ENCODE results near the gene PDE4D.
"Not testable (repeated sequence)": the region's sequence is repeated elsewhere in the genome, so short reads cannot be mapped to it uniquely, and the experiment has no call there.

Gene PDE4D

DNA sequence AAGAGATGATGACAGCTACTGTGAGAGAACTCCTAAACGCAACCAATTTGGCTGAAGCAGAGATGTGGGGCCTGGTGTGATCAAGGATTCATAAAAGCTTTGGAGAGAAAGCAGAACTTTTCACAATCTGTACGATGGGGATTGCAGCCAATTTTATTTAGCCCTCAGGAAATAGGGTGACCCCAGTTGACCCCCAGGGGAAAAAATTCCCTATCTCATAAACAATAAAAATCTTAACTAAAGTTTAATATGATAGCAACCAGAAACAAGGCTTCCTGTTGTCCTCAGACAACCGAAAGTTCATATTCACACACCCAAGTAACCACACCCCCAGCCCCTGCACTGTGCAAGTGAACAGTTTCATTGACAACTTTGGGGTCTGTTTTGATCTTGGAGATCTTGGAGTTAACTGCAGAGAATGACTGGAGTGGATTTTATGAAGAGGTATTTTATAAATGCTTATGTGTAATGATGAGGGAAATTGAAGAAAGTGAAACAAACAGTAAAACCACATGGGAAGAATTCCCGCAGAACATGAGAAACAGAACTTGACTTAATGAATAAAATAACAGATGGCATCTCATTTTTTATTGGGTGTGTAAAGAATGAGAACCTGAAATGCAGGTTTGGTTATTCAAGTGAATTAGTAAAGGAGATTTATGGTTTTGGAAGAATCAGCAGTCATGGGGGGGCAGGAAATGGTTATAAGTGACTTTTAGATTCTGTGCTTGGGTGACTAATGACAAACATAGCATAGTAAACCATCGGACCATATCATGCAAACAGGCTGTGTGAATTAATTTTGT, 94.5 kb downstream of the PDE4D start:
- DNase-seq: peak; percentile 25

DNA sequence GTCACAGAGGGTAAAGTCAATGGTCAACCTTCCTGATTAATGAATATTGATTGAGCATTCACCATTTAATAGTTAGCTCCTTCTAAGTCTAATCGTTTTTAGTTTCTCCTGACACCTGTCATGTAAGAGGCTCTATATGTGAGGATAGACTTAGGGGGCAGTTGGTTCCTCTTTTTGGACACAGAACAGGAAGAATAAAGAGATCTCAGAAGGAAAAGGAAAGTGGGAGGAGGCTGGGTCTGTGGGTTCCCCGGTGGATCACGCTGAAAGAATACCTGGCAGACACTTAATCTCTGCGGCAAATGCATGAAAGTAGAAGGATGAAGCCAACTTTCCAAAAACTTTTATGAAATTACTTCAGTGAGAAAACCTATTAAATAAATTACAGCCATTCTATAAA, 98.4 kb downstream of the PDE4D start:
- no peak for DNase-seq

DNA sequence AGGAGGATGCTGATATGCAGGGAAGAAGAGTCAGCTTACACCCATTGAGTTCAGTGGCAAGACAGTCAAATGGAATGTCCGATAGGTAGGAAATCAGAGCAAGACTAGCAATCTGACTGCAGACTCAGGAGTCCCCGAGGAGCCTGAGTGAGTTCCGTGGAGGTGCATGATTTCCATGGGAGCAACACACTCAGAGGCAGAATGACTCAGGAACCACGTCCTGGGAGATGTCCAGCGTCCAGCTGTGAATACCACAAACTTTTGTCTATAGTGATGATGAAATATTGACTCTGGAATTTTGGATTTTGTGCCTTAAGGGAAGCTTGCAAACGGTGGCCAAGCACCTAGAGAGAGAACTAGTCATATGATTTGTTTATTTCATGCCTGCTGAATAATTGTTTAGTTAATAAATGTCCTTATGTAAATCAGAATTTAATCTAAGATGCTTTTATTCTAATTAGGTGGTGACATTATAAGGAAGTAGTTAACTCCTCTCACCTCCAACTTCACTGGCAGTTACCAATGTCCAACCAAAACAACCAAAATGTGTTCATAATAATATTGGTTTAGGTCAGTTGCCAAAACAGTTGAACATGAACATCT, 100.4 kb downstream of the PDE4D start:
- DNase-seq: no peak

DNA sequence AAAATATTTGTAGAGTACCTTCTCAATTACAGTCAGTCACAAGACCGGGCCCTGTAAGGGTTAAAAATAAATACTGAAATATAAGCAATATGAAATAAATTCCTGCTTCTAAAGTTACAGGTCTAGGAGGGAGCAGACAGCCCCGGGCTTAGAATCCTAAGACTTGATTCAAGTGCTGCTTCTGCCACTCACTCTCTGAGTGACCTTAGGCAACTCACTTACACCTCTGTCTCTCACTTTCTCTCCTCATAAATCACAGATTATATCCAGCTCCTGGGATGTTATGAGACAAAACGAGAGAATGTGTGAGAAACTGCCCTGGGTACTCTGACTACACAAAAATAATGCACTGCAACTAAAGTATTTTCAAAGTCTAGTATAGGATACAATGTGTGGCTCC, 101.9 kb downstream of the PDE4D start:
- DNase-seq: no peak

DNA sequence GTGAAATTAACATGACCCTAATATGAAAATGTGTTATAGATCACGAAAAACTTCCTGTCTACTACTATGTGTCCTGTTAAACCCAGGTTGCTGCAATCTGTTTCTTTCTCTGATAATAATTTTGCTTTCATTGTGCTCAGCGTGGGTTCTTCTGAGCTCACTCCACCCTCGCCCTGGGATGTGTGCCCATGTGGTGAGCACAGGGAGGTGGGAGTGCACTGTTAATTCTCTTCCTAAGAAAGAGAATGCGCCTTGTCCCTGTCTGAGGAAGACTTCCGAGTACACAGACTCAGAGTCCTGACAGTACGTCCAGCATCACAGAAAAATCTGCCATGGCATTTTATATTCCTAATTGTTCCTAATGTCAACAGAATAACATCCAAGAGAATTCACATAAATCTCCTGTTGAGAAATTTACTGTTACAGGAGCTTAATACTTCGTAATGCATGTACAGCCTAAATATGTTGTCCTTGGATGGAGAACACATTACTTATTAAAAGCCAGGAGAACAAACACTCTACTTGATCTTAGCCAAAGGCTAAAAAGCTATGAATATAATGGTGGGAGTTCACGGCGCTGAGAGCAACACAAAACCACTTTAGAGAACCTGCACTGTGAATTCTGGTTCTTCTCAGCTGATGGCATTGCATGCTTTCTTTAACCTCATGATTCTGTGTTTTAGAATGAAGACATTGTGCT, 102.6 kb downstream of the PDE4D start:
- no peak for DNase-seq

DNA sequence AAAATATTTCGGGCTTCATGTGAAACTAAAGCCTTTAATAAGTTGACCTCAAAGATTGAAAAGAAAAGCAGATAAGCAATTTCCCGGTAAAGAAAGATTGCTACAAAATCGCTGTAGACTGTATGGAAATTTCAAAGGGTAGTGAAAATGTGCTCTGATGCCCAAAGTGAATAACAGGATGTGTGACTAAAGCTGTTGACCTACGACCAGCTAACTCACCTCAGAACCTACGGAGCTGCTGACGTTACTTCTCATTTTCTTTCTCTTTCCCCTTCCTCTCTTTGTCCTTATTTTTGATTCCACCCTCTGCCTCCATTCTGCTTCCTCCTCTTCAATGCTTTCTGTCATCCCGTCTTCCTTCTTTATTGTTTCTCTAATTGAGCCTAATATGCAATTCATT, 103.2 kb downstream of the PDE4D start:
- no peak for DNase-seq

DNA sequence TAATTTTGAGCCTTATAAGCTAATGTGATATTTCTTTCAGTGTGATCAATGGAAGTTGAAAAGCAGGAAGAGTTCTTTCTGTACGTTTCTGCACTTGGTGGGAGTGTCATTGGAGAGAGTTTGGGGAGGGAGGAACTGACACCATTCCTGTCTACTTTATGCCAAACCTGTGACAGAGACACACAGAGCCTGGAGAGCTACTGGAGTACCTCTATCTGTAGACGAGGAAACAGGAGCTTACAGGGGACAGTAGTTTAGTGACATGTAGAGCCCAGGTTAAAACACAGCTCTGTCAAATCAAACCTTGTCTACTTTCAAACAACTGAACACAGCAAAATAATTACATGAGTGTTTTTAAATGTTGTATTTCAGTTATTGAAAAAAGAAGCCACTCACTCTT, 103.6 kb downstream of the PDE4D start:
- DNase-seq: no peak

DNA sequence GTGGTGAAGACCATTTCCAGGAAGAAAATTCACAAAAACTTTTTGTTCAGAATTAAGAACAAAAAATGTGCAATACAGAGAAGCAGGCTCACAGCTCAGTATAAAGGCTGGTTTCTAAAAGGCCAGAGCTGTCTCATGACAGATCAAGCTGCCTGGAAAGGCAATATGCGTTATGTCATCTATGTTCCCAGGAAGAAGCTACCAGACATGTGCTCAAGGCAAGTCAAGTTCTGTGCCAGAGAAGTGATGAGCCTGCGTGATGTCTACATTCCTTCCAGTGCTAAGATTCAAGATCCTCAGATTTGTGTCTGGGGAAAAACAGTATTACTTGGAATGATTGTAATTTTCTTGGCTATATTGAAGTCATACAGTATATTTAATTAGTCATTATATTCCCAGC, 104.3 kb downstream of the PDE4D start:
- no peak for DNase-seq

DNA sequence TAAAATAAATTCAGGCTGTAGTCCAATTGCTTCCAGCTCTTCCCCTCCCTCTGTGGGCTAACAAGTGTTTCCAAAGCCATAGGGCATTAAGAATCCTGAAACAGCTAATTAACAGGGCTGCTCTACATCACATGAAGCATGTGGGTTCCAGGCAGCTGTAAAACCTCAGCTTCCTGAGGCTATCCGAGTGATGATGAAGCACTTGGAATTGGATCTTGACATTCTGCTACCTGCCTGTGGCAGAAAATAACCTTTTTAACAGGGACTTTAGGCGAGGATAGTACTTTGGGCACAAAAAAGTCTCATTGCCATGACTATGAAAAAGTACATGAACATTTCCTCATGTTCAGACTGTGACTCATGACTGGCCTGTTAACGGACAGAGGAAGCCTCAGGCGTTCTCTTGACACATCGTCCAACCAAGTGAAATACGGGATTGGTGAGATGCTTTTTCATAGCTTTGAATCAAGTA, 107.2 kb downstream of the PDE4D start:
- no peak for DNase-seq

DNA sequence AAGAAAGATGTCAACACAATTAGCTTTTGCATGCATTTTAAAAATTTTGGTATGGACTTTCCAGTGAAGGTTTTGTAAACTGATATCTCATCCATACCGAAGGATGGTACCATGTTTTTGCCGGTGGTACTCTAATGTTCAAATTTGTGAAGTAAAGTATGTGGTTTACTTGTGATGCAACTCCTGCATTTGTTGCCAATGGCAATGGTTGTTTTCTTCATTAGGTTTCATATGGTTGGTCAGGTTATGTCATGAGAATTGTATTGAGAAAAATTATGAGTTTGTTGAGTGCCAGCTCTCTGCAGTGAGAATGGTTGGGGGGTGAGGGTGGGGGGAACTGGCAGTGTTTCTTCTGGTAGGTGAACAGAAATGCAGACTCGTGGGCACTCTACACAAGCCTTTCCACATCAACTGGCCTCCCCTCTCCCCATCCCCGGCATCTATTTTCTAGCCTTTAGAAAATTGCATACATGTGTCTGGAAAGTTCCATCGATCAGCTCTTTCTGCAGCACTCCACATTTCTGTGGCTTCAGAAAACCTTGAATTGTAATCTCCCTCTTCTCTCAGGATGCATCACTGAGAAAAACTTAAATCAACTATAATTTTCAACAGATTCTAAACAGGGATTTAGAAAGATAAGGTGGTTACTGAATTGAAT, 107.7 kb downstream of the PDE4D start:
- no peak for DNase-seq

DNA sequence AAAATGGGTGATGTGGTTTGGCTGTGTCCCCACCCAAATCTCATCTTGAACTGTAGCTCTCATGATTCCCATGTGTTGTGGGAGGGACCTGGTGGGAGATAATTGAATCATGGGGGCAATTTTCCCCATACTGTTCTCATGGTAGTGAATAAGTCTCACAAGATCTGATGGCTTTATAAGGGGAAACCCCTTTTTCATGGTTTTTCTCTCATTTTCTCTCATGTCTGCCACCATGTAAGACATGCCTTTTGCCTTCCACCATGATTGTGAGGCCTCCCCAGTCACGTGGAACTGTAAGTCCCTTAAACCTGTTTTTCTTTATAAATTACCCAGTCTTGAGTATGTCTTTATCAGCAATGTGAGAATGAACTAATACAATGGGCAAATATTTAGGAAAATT, 108.8 kb downstream of the PDE4D start:
- not testable (repeated sequence) for DNase-seq

DNA sequence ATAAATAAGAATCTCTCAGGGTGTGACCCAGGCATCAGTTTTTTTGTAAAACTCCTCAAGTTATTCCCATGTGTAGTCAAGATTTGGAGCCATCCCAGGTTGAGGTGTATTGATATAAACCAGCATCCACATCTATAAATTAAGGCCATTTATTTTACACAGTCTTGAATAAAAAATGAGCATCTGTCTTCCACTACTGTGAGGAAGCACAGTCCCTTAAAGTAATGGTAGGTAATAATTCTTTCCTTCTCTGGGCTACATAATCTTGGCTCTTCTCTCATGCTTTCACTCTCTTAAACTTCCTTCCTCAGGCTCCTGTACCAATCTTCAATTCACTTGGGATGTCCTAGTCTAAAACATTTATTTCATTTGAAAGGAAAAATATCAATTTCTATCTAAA, 110.3 kb downstream of the PDE4D start:
- DNase-seq: no peak

DNA sequence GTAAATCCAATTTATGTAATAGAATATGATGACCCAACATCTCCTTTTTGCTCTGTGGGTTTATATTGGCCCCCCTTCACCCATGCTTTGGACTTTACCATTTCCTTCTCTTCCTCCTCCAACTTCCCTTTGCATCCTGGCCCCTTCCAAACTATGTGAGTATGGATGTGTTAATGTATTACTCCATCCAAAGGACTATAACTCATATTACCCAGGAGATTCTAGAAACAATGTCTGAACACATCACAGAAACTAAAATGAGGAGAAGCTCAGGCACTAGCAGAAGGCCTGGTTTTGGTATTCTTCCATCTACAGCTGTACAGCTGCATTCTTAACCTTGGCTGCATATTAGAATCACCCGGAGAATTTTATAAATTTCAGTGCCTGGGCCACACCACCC, 110.7 kb downstream of the PDE4D start:
- DNase-seq: no peak

DNA sequence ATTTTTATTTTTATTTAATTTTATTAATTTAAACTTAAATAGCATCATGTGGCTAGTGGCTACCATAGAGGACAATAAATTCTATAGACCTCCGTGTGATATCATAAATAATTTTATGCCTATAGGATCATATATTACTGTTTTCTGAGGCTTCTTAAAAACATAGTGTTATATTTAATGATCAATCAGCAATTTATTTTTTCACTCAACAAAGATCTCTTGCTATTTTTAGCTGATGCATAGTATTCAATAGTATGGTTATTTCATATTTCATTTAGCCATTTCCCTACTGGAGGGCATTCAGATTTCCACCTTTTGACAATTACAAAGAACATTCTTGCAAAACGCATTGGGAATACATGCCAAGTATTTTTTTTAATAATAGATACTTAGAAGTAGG, 114.1 kb downstream of the PDE4D start:
- DNase-seq: no peak

DNA sequence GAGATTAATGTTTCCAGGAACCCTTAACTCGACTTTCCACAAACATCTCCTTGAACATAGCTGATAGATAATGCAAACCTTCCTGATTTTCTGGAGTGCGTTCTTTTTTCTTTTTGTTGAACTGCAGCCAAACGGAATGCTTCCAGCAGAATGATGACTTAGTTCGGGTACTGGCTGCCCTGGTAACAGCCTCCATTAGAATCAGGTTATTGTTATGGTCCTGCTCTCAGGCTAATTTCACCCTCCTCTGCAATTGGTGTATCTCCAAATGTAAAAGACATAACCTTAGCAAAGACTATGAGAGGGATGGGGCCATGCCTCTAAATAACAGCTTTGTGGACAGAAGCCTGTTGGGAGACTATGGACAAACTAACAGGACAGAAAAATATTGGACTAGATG, 116.5 kb downstream of the PDE4D start:
- no peak for DNase-seq

DNA sequence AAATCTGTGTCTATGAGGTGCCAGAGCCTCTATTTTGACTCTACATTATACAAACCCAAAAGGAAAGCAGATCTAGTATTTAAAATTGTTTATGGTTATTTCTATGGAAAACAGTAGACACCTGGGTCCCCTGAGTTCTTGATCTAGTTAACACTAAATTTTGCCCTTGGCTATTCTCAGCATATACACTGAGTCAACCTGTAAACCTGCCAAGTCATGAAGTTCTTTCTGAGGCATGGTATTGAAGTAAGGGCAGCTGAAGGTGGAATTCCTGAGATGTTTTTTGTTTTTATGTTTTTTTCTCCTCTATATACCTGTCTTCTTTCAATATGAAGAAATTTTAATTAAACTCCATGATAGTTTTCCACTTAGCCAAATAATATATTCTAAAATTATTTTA, 120.2 kb downstream of the PDE4D start:
- DNase-seq: no peak

DNA sequence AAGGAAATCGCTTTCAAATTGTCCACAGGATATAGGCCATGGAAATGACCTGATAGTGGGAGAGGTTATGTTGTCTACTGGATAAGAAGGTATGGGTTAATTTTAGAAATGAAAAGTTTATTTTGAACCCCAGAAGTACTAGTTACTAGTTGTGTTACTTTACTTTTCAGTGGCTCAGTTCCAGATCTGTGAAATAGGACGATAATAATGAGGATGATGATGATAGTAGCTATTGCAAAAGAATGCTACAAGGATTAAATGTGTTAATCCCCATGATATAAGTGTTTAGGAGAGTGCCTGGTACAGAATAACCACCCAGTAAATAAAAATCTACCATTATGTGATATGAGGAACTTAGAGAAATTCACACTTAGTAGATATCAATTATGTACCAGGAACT, 120.8 kb downstream of the PDE4D start:
- DNase-seq: no peak

DNA sequence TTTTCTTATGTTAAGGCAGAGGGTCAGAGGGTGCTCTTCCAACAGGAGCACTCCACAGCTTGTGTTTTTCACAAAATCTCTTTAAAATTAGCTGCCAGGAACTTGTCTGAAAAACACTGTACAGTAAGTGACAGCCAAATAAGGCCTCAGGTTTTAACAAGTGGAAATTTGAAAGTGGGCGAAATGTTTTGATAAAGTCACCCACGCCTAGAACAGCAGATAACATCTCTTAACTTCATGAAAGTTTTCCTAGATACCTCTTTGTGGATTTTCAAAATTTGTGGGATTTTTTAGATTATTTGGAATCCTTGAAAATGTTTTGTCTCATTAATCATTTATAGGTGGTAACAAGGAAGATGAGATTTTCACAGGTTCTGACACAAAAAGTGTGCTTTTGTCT, 121.3 kb downstream of the PDE4D start:
- no peak for DNase-seq

DNA sequence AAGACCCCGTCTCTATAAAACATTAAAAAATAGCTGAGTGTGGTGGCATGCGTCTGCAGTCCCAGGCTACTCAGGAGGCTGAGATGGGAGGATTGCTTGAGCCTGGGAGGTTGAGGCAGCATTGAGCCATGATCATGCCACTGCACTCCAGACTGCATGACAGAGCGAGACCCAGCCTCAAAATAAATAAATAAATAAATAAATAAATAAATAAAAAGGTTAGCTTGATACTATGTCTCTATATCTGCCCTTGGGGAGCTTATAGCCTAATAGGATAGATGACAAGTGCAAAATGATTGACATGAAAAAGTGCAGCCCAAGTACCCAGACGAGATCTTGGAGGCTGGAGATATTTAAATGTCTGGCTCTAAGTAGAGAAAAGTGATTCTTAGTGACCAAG, 122.6 kb downstream of the PDE4D start:
- no peak for DNase-seq

DNA sequence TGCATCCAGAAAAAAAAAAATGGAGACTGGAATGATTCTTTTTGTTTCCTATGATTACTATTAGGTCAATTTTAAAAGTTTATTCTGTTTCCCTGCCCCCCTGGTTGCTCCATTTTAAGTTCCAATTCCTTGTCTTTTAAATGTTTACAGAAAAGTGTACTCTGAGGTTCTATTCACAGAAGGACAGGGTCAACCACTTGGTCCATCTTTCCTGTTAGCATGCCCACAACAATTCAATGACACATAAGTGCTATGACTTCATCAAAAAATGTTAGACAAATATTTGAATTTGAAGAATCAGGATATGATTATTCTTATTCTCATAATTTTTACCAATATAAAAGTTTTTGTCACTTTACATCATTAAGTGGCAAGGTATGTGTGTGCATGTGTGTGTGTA, 123.7 kb downstream of the PDE4D start:
- no peak for DNase-seq

DNA sequence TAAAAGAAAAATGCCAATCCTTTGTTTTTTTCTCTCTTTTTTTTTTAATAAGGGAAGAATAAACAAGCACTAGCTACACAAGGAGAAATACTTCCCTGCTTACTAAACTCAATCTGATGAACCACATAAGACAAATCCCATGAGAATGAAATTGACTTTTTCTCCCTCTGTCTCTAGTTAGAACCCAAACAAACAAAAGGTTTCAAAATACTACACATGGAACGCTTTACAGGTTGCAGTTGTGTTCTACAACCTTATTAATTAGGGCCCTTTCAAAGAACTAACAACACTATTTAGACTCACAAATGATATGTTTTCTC, 124.5 kb downstream of the PDE4D start:
- no peak for DNase-seq

DNA sequence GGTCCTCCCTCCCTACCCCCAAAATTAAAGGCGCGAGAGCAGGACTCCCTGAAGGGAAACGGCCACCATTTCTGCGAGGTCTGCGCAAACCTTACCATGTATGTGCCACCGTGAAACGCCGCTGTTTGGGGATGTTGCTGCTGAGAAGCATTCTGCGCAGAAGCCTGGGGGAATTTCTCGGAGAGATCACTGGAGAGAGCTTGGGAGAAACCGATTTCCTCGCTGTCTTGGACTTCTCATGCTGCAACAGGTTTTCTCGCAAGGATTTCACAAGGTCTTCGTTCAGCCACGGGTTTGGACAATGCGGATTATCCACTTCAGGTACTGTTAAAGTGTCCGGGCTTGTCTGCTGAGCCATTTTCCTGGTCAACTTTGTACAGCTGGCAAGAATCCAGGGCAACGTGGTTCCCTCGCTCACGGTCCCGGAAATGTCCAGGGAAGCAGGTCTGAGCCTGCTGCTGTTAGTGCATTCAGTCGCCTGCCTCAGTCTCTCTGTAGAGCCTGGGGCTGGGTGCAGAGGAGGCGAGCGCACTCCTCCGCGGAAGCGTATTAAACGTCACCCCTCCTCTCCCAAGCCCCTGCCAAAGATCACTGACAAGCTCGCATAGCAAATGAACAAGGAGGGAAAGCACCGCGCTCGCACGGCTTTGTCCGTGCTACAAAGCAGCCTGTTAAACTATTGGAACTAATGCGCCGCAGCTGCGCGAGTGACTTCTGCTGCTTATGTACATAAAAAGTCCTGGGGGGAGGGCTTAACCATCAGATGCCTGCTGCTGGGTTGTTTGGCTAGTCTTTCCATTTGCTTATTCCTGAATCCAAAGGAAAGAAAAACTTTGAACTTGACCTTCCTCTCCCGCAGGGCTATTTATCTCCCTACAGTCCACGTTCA, 125.1 kb downstream of the PDE4D start:
- peak; percentile 74 for DNase-seq

DNA sequence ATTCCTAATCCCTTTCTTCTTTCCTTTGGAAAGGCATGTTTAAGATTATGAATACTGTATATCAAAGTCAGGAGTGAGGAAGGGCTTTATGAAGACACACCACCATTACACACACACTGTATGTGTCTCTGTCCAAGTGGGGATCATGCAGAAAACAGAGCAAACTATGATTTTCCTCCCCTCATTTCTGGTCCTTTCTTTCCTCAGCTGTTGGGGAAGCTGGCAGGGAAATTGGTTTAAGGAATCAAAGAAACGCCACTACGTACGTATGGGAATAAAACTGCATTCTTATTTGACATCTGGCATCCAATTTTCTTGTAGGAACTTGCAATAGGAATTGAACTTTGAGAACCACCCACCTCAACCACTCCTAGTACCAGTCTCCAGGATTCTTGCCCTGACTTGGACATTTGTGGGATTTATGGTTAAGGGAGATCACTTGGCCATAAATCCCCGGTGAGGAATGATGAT, 125.8 kb downstream of the PDE4D start:
- DNase-seq: no peak

Measured in NCI-H2081 treated with DMSO at 0.1 percent for 48 hours (cell line).